ENCODE results near the gene HTRA3.

HTRA3 gene

DNA sequence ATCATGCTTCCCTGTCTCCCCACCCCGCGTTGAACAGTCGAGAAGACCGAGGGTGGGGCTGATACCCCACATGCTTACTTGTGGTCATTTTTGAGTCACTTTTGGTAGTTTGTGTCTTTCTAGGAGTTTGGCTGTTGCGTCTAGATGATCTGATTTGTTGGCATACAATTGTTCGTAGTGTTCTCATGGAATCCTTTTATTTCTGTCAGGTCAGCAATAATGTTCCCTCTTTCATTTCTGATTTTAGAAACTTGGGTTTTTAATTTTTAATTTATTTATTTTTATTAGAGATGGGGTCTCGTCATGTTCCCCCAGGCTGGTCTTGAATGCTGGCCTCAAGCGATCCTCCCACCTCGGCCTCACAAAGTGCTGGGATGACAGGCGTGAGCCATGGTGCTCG is 39.5 kb upstream of the HTRA3 start:
- no peak overlapping the region for H3K27ac Mint-ChIP-seq
- H3K9me3 Mint-ChIP-seq (ENCODE audit: low read depth) = no peaks in the 10 kb centered on the region
- H3K4me1 Mint-ChIP-seq (ENCODE audit: low read depth) = peaks cover 37% of the 10 kb centered on the region
- peaks cover 3% of the 10 kb centered on the region for H3K36me3 Mint-ChIP-seq
- H3K4me3 Mint-ChIP-seq = no peak overlapping the region
- H3K27me3 Mint-ChIP-seq = no peaks in the 10 kb centered on the region

DNA sequence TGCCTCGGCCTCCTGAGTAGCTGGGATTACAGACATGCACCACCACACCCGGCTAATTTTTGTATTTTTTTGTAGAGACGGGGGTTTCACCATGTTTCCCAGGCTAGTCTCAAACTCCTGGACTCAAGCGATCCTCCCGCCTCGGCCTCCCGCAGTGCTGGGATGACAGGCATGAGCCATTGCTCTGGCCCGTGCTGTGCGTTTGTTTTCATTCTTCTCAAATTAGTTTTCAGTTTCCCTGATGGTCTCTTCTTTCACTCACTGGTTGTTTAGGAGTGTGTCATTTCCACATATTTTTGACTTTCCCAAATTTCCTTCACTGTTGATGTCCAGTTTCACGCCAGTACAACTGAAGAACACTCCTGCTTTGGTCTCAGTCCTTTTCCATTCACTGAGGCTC is 38.7 kb upstream of the HTRA3 start:
- peaks cover 3% of the 10 kb centered on the region for H3K36me3 Mint-ChIP-seq
- H3K27me3 Mint-ChIP-seq = no peaks in the 10 kb centered on the region
- peaks cover 31% of the 10 kb centered on the region for H3K4me1 Mint-ChIP-seq (ENCODE audit: low read depth)
- H3K9me3 Mint-ChIP-seq (ENCODE audit: low read depth) = no peaks in the 10 kb centered on the region
- H3K27ac Mint-ChIP-seq = no peak overlapping the region
- no peak overlapping the region for H3K4me3 Mint-ChIP-seq

DNA sequence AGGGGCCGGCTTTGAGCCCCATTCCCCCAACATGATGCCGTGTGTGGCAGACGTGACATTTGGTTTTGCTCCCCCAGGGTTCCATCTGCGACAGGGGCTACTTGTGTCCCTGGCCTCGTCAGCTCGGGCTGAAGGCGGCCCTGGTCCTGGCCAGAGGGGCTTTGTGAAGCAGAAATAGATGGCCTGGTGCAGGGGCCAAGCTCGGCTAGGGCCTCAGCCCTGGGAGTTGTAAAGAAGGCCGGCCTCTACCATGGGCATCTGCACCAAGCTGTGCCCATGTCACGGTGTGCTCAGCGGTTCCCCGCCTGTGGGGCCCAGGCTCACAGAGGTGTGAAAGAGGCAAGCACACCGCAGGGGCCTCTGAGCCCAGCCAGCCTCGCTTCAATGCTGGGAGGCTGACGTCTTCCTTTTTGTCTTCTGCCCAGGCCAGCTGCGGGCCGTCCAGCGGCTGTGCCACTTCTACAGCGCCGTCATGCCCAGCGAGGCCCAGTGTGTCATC is 38.0 kb upstream of the HTRA3 start:
- Mint-ChIP-seq H3K27me3 (no peaks in the 10 kb centered on the region), H3K4me1 (ENCODE audit: low read depth) (peaks cover 28% of the 10 kb centered on the region), H3K4me3 (no peak overlapping the region), H3K27ac (no peak overlapping the region), H3K9me3 (ENCODE audit: low read depth) (no peaks in the 10 kb centered on the region), H3K36me3 (peaks cover 3% of the 10 kb centered on the region)

DNA sequence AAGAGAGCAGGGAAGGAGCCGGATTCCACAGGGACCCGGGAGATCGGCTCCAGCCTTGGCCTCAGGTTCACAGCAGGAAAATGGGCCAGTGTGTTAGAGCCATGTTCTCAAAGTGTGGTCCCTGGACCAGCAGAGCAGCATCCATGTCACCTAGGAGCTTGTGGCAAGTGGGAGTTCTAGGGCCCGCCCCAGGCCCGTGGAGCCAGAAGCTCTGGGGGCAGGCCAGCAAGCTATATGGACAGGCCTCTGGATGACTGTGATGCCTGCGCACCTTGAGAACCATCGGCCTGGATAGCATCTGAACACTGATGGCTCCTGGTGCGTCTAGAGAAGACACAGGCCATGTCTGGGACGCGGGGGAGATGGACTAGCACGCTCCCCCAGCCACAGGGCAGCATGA is 36.8 kb upstream of the HTRA3 start:
- H3K27me3 Mint-ChIP-seq = no peaks in the 10 kb centered on the region
- peaks cover 24% of the 10 kb centered on the region for H3K4me1 Mint-ChIP-seq (ENCODE audit: low read depth)
- no peak overlapping the region for H3K4me3 Mint-ChIP-seq
- H3K27ac Mint-ChIP-seq = no peak overlapping the region
- H3K36me3 Mint-ChIP-seq = peaks cover 3% of the 10 kb centered on the region
- no peaks in the 10 kb centered on the region for H3K9me3 Mint-ChIP-seq (ENCODE audit: low read depth)

DNA sequence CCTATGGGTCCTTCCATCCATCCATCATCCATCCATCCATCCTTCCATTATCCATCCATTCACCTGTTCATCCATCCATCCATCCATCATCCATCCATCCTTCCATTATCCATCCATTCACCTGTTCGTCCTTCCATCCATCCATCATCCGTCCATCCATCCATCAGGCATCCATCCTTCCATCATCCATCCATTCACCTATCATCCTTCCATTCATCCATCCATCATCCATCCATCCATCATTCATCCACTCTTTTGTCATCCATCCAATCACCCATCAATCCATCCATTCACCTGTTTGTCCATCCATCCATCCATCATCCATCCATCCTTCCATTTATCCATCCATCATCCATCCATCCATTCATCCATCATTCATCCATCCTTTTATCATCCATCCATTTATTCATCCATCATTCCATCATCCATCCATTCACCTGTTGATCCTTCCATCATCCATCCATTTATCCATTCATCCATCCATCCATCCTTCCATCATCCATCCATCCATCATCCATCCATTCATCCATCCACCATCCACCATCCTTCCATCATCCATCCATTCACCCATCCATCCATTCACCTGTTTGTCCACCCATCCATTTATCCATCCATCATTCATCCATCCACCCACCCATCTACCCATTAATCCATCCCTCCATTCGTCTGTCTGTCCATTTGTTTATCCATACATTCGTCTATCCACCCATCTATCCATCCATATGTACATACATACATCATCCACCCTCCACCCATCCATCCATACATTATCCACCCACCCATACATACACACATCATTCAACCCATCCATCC is 35.7 kb upstream of the HTRA3 start:
- H3K36me3 Mint-ChIP-seq = peaks cover 3% of the 10 kb centered on the region
- H3K9me3 Mint-ChIP-seq (ENCODE audit: low read depth) = no peaks in the 10 kb centered on the region
- no peaks in the 10 kb centered on the region for H3K27me3 Mint-ChIP-seq
- no peak overlapping the region for H3K4me3 Mint-ChIP-seq
- H3K4me1 Mint-ChIP-seq (ENCODE audit: low read depth) = peaks cover 15% of the 10 kb centered on the region
- no peak overlapping the region for H3K27ac Mint-ChIP-seq

DNA sequence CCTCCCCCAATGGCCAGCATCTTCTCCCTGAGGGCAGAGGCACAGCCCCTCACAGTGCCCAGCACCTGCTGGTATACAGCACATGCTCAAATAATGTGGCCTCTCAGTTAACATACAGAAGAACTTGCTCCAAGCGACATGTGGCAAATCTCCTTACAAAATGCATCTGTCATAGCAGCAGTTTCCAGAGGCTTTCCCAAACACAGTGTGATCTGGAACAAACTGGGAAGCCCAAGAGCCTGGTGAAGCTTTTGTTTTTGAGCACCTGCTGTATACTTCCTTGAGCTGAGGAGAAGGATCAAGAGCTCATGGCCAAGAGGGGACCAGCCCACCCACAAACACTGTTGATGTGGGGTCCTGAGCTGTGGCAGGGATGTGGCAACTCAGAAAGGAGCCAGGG is 34.8 kb upstream of the HTRA3 start:
- peaks cover 10% of the 10 kb centered on the region for H3K4me1 Mint-ChIP-seq (ENCODE audit: low read depth)
- H3K4me3 Mint-ChIP-seq = no peak overlapping the region
- H3K27ac Mint-ChIP-seq = no peak overlapping the region
- H3K36me3 Mint-ChIP-seq = peaks cover 3% of the 10 kb centered on the region
- no peaks in the 10 kb centered on the region for H3K27me3 Mint-ChIP-seq
- H3K9me3 Mint-ChIP-seq (ENCODE audit: low read depth) = no peaks in the 10 kb centered on the region

DNA sequence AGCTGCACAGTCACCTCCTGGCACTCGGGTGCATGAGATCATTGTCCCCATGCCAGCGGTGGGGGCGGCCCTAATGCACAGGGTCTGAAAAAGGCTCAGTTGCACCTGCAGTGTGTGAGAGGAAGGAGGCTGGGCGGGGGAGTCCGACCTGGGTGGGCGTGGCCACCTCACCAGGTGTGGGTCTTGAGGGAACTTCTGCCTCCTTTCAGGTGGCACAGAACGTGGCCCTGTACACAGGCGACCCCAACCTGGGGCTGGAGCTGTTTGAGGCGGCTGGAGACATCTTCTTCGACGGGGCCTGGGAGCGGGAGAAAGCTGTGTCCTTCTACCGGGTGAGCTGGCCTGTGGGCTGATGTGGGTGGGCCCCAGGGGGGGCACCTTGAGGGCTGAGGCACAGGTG is 34.3 kb upstream of the HTRA3 start:
- Mint-ChIP-seq H3K4me1 (ENCODE audit: low read depth) (peaks cover 8% of the 10 kb centered on the region), H3K4me3 (no peak overlapping the region), H3K27me3 (no peaks in the 10 kb centered on the region), H3K27ac (no peak overlapping the region), H3K36me3 (peaks cover 3% of the 10 kb centered on the region), H3K9me3 (ENCODE audit: low read depth) (no peaks in the 10 kb centered on the region)

DNA sequence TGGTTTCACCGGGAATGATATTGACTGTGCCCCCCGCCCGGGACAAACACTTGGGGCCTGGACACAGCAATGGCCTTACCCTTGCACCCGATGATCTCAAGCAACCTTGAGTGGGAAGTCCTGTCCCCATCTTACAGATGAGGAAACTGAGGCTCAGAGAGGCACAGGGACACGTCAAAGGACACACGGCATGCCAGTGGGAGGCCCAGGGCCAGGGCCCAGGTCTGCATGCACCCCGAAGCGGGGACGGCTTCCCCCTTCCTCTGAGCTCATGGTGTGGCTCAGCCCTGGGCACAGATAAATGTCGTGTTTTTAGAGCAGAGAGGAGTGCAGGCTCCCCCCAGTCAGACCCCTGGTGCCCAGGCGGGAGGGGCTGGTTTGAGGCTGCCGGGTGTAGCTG is 33.9 kb upstream of the HTRA3 start:
- Mint-ChIP-seq H3K9me3 (ENCODE audit: low read depth) (no peaks in the 10 kb centered on the region), H3K36me3 (peaks cover 3% of the 10 kb centered on the region), H3K27me3 (no peaks in the 10 kb centered on the region), H3K4me1 (ENCODE audit: low read depth) (peaks cover 4% of the 10 kb centered on the region), H3K4me3 (no peak overlapping the region), H3K27ac (no peak overlapping the region)

DNA sequence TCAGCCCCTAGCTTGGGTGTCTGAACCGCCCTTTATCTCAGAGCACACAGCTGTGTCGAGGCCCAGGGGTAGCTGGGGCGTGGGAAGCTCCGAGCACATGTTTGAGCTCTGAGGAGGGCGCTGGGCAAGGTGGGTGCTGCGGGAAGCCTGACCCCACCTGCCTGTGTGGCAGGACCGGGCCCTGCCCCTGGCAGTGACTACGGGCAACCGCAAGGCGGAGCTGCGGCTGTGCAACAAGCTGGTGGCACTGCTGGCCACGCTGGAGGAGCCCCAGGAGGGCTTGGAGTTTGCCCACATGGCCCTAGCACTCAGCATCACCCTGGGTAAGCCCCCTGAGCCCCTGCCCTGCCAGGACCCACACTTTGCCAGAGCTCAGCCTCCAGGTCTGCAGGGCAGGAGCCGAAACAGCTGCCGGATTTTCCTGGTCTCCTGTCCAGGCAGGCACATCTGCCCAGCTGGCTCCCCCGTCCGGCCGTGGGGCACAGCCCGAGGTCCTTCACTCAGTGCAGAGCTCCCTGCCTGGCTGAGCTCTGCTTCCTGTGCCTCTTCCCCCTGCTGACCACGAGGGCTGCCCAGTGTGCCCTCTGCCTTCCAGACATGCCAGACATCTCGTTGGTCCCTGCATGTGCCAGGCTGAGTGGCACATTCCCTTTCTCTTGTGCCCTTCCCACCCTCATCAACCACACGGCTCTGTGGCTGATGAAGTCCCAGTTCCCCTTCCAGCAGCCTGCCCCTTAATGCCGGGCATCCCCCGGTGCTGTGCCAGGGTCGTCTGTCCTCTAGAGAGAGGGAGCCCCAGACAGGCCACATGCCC is 33.2 kb upstream of the HTRA3 start:
- peaks cover 1% of the 10 kb centered on the region for H3K4me1 Mint-ChIP-seq (ENCODE audit: low read depth)
- no peak overlapping the region for H3K27ac Mint-ChIP-seq
- no peaks in the 10 kb centered on the region for H3K27me3 Mint-ChIP-seq
- no peak overlapping the region for H3K4me3 Mint-ChIP-seq
- H3K9me3 Mint-ChIP-seq (ENCODE audit: low read depth) = no peaks in the 10 kb centered on the region
- H3K36me3 Mint-ChIP-seq = peaks cover 3% of the 10 kb centered on the region

DNA sequence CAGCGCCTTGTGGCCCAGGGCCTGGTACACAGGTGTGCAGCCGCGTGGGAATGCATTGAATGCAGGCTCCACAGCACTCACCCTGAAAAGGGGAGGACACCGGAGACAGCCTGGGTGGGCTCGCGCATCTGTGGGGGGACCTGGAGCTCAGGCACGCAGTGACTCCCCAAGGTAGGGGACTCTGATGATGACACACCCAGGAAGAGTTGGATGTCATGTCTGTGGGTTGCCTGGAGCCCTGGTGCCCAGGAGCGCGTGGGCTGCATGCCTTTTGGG is 32.7 kb upstream of the HTRA3 start:
- Mint-ChIP-seq H3K27ac (no peak overlapping the region), H3K4me3 (no peak overlapping the region), H3K4me1 (ENCODE audit: low read depth) (peaks cover 5% of the 10 kb centered on the region), H3K9me3 (ENCODE audit: low read depth) (no peaks in the 10 kb centered on the region), H3K27me3 (no peaks in the 10 kb centered on the region), H3K36me3 (peaks cover 5% of the 10 kb centered on the region)

DNA sequence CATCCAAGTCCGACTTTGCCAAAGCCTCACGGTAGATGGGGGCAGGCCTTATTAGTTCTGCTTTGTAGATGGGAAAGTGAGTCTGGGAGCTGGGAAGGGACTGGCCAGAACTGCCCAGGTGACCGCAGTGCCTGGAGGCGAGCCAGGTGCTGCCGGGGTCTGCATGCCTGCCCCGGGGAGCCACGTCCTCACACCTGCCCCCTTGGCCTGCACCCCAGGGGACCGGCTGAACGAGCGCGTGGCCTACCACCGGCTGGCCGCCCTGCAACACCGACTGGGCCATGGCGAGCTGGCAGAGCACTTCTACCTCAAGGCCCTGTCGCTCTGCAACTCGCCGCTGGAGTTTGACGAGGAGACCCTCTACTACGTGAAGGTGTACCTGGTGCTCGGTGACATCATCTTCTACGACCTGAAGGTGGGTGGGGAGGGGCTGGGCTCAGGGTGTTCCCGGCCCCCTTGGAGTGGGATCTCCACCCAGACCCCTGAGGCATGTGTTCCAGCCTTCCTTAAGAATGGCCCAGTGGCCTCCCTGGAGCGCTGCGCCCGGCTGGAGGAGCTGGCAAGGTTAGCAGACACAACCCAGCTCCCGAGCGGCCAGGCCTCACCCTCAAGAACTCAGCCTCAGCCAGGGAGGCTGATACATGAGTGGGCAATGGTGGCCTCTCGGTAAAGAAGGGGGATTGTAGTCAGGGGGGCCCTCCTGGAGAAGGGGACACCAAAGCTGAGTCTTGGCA is 32.1 kb upstream of the HTRA3 start:
- Mint-ChIP-seq H3K9me3 (ENCODE audit: low read depth) (no peaks in the 10 kb centered on the region), H3K4me1 (ENCODE audit: low read depth) (peaks cover 7% of the 10 kb centered on the region), H3K27ac (no peak overlapping the region), H3K36me3 (peaks cover 6% of the 10 kb centered on the region), H3K4me3 (no peak overlapping the region), H3K27me3 (no peaks in the 10 kb centered on the region)

DNA sequence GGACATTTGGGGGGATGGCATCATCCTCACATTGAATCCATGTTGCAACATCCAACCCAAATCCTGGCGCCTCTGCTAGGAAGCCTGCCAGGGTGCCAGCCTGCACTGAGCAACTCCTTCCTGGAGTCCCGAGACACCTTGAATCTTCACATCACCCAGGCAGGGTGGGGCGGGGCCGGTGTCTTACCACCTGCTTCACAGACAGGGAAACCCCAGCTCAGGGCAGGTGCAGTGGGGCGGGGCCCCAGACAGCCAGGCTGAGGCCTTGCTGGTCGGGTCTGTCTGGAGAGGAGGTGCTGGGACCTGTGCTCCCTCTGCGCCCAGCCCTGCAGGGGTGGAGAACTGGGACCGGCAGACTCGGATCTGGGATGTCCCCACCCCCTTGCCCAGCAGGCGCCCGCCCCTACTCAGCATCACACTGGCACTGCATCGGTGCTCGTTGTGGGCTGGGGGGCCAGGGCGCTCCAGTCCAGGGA is 31.5 kb upstream of the HTRA3 start:
- Mint-ChIP-seq H3K4me1 (ENCODE audit: low read depth) (peaks cover 7% of the 10 kb centered on the region), H3K4me3 (no peak overlapping the region), H3K36me3 (peaks cover 6% of the 10 kb centered on the region), H3K27ac (no peak overlapping the region), H3K9me3 (ENCODE audit: low read depth) (no peaks in the 10 kb centered on the region), H3K27me3 (no peaks in the 10 kb centered on the region)

DNA sequence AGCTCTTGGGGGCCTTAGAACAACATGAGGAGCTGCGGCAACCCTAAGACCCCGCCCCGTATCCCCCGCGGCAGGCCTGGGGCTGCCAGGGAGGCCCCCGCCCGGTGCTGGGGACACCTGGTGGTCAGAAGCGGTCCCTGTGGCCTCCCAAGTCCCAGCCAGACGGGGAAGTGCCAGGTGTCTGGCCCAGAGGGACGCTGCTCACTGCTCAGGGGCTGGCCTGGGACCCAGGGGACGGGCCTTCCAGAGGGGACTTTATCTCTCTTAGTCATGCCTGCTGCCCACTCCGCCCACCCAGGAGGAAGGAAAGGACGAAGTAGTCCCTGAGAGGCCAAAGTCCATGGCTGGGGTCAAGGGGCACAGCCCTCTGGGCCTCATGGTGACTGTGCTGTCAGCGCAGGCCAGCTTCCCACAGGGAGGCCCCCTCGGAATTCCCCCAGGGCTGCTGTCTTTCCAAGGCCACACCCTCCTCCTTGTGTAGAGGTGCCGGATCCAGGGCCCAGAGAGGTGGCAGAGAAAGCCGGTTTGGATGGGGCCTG is 31.0 kb upstream of the HTRA3 start:
- H3K27me3 Mint-ChIP-seq = no peaks in the 10 kb centered on the region
- no peak overlapping the region for H3K4me3 Mint-ChIP-seq
- peaks cover 7% of the 10 kb centered on the region for H3K4me1 Mint-ChIP-seq (ENCODE audit: low read depth)
- no peaks in the 10 kb centered on the region for H3K9me3 Mint-ChIP-seq (ENCODE audit: low read depth)
- H3K27ac Mint-ChIP-seq = no peak overlapping the region
- H3K36me3 Mint-ChIP-seq = peaks cover 6% of the 10 kb centered on the region

DNA sequence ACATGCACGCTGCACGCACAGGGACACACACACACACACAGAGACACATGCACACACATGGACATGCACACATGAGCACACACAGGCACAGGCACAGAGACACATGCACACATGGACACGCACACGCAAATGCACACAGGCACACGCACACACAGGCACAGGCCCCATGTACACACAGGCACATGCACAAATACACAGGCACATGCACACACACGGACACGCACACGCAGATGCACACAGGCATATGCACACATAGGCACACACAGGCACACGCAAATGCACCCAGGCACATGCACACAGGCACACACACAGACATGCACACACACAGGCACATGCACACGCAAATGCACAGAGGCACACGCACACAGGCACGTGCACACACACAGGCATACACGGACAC is 30.3 kb upstream of the HTRA3 start:
- Mint-ChIP-seq H3K9me3 (ENCODE audit: low read depth) (no peaks in the 10 kb centered on the region), H3K36me3 (peaks cover 6% of the 10 kb centered on the region), H3K27ac (no peak overlapping the region), H3K4me1 (ENCODE audit: low read depth) (peaks cover 7% of the 10 kb centered on the region), H3K27me3 (no peaks in the 10 kb centered on the region), H3K4me3 (no peak overlapping the region)

DNA sequence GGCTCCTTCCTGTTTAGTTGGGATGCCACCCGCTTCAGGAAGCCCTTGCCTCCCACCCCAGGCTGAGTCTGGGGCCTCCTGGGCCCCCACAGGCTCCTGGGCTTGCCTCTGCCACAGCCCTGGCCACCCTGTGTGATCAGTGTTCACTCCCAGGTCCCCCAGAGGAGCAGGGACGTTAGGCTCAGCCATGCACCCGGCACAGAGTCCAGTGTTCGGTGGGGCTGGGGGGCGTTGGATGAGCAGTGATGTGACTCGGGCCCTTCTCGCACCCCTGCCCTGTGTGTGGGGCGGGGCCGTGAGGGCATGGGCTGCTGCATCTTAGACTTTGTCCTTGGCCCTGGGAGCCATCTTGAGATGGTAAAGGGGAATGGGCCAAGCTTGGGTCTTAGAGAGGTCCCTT is 29.9 kb upstream of the HTRA3 start:
- H3K27me3 Mint-ChIP-seq = no peaks in the 10 kb centered on the region
- no peak overlapping the region for H3K27ac Mint-ChIP-seq
- no peak overlapping the region for H3K4me3 Mint-ChIP-seq
- H3K9me3 Mint-ChIP-seq (ENCODE audit: low read depth) = no peaks in the 10 kb centered on the region
- peaks cover 4% of the 10 kb centered on the region for H3K36me3 Mint-ChIP-seq
- peaks cover 7% of the 10 kb centered on the region for H3K4me1 Mint-ChIP-seq (ENCODE audit: low read depth)
